ENCODE results near the gene SATB1. TPM values are rescaled to one million over a fixed set of nuclear protein-coding genes. Genes with fewer than 3 reads are reported as not detected.

The SATB1 gene
- polyA plus RNA-seq, 1 experiment, result 10.8 TPM

DNA sequence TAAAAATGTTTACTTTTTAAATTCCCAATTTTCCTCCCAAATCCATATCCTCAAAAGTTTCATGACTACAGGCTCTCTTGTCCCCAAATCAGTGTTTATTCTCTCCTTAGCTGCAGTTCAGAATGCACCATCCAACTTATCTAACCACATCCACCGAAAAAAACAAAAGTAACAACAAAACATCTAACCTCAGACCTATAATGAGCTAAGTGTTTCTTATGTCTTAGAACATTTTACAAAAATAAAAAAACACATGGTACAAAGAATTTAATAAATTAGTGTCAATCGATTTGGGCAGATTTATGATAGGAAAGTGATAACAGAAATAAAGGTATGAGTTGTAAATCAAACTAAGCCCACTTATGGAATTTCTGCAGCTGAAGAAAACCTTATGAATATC is 13.6 kb downstream of the SATB1 start:
- POLR2A ChIA-PET, result interaction anchor here (0.6 kb wide), 1 partner anchor 185 kb away, joined by 4 read pairs; no protein-coding TSS in a partner anchor
- no peaks in the 10 kb centered on the region for H3K36me3 ChIP-seq (ENCODE audit: control insufficient read depth, insufficient read depth, low read length)
- DNase-seq (ENCODE audit: low read depth), result no peak
- no peaks in the 10 kb centered on the region for H3K27me3 ChIP-seq (ENCODE audit: control insufficient read depth, insufficient read depth, low read length)
- no peak overlapping the region for H3K4me3 ChIP-seq (ENCODE audit: low read depth, low read length)
- TF ChIP-seq CTCF (IDR thresholded peaks at IDR 0.05; ENCODE audit: insufficient read depth, low read depth, low read length), result no peak
- CTCF ChIA-PET, result no interaction called here

- ChIA-PET CTCF (no interaction called here), POLR2A (no interaction called here)
- Histone ChIP-seq H3K4me3 (ENCODE audit: low read depth, low read length) (no peak overlapping the region), H3K27me3 (ENCODE audit: control insufficient read depth, insufficient read depth, low read length) (no peaks in the 10 kb centered on the region), H3K36me3 (ENCODE audit: control insufficient read depth, insufficient read depth, low read length) (no peaks in the 10 kb centered on the region)
- no peak for DNase-seq (ENCODE audit: low read depth)
- no peak for TF ChIP-seq CTCF (IDR thresholded peaks at IDR 0.05; ENCODE audit: insufficient read depth, low read depth, low read length)
Observed at GRCh38 chr3:18410205-18410604, 14.9 kb downstream of the SATB1 start.

GRCh38 chr3:18409266-18409665 is 15.9 kb downstream of the SATB1 start:
- TF ChIP-seq CTCF (IDR thresholded peaks at IDR 0.05; ENCODE audit: insufficient read depth, low read depth, low read length), result no peak
- H3K4me3 ChIP-seq (ENCODE audit: low read depth, low read length), result no peak overlapping the region
- CTCF ChIA-PET, result no interaction called here

GRCh38 chr3:18405141-18405540 is 20.0 kb downstream of the SATB1 start:
- no peaks in the 10 kb centered on the region for H3K27me3 ChIP-seq (ENCODE audit: control insufficient read depth, insufficient read depth, low read length)
- POLR2A ChIA-PET, result no interaction called here
- no peak for DNase-seq (ENCODE audit: low read depth)
- CTCF ChIA-PET, result no interaction called here
- no peak for TF ChIP-seq CTCF (IDR thresholded peaks at IDR 0.05; ENCODE audit: insufficient read depth, low read depth, low read length)
- H3K4me3 ChIP-seq (ENCODE audit: low read depth, low read length), result no peak overlapping the region
- no peaks in the 10 kb centered on the region for H3K36me3 ChIP-seq (ENCODE audit: control insufficient read depth, insufficient read depth, low read length)

More at GRCh38 chr3:18409266-18409665, 15.9 kb downstream of the SATB1 start:
- Histone ChIP-seq H3K27me3 (ENCODE audit: control insufficient read depth, insufficient read depth, low read length) (no peaks in the 10 kb centered on the region), H3K36me3 (ENCODE audit: control insufficient read depth, insufficient read depth, low read length) (no peaks in the 10 kb centered on the region)
- DNase-seq (ENCODE audit: low read depth), result no peak
- POLR2A ChIA-PET, result no interaction called here

DNA sequence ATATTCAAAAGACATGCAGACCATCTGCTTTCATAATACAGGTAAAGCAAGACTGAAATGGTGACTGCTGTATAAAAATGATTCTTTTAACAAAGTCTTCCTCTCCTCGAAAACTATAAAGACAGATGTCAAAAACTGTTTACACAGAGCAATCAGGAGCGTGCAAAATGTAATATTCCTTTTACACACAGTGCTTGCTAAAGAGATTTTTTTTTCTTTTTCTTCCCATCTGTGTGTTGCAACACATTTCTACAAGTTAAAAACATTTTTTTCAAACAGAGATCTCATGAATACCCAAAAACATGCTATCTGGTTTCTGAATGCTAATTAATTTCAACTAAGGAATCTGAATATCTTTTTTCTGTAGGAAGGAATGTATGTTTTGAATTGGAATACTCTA is 22.1 kb downstream of the SATB1 start:
- H3K27me3 ChIP-seq (ENCODE audit: control insufficient read depth, insufficient read depth, low read length), result no peaks in the 10 kb centered on the region
- CTCF ChIA-PET, result interaction anchor here (0.6 kb wide), 1 partner anchor 1885 kb away, joined by 3 read pairs; no protein-coding TSS in a partner anchor
- H3K36me3 ChIP-seq (ENCODE audit: control insufficient read depth, insufficient read depth, low read length), result no peaks in the 10 kb centered on the region
- POLR2A ChIA-PET, result no interaction called here
- no peak overlapping the region for H3K4me3 ChIP-seq (ENCODE audit: low read depth, low read length)
- TF ChIP-seq CTCF (IDR thresholded peaks at IDR 0.05; ENCODE audit: insufficient read depth, low read depth, low read length), result no peak
- no peak for DNase-seq (ENCODE audit: low read depth)
